ENCODE data around the gene CCER1.

DNA sequence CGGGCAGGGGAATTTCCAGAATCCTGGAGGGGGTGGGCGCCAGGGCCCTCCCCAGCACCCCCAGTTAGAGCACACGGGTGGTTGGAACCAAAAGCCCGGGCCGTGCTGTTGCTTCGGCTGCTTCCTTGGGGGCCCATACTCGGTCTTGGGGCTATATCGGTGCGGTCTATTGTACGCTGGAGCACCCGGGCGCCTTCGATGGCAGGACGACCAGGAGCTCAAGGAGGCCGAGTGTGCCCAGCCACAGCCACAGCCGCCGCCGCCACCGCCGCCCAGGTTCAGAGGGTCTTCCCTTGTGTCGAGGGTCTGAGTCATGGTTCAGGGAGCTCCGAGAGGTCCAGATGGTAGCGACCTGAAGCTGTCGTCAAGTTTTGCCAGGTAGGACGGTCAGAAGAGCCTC lies 548 bp downstream of the CCER1 start:
- TF ChIP-seq, protein P1, sequence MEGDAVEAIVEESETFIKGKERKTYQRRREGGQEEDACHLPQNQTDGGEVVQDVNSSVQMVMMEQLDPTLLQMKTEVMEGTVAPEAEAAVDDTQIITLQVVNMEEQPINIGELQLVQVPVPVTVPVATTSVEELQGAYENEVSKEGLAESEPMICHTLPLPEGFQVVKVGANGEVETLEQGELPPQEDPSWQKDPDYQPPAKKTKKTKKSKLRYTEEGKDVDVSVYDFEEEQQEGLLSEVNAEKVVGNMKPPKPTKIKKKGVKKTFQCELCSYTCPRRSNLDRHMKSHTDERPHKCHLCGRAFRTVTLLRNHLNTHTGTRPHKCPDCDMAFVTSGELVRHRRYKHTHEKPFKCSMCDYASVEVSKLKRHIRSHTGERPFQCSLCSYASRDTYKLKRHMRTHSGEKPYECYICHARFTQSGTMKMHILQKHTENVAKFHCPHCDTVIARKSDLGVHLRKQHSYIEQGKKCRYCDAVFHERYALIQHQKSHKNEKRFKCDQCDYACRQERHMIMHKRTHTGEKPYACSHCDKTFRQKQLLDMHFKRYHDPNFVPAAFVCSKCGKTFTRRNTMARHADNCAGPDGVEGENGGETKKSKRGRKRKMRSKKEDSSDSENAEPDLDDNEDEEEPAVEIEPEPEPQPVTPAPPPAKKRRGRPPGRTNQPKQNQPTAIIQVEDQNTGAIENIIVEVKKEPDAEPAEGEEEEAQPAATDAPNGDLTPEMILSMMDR (IDR thresholded peaks at IDR 0.05): no peak
- no peak for TF ChIP-seq POLR2A (IDR thresholded peaks at IDR 0.05)

All from lower leg skin (tissue), 3 donors.